ACC112 (cell line): ENCODE results near the gene DUS4L.

Source experiments
- H2AFZ ChIP-seq: fragments of 200-600 bp; sonication (generic); one replicate; pipeline ENCODE4 v1.6.0; 2017; ENCODE audit warnings: antibody characterized with exemption, low read length; ENCODE audit not compliant: unreplicated experiment
- H3K27ac ChIP-seq: fragments of 200-600 bp; sonication (generic); 2 replicates; pipeline ENCODE4 v1.5.1; 2014; ENCODE audit warnings: low read depth, mild to moderate bottlenecking, antibody characterized with exemption, low read length, moderate library complexity
- H3K27me3 ChIP-seq: fragments of 200-600 bp; sonication (generic); 2 replicates; pipeline ENCODE4 v1.6.1; 2014; ENCODE audit warnings: mild to moderate bottlenecking, antibody characterized with exemption, low read length, moderate library complexity, mixed read lengths; ENCODE audit not compliant: insufficient read depth
- H3K36me3 ChIP-seq: fragments of 200-600 bp; sonication (generic); 2 replicates; pipeline ENCODE4 v1.6.1; 2016; ENCODE audit warnings: mild to moderate bottlenecking, antibody characterized with exemption, low read length, moderate library complexity, mixed read lengths; ENCODE audit not compliant: insufficient read depth
- H3K4me1 ChIP-seq: fragments of 200-600 bp; sonication (generic); one replicate; pipeline ENCODE4 v1.6.1; 2016; ENCODE audit warnings: low read length, mixed read lengths; ENCODE audit not compliant: insufficient read depth, unreplicated experiment, control insufficient read depth
- H3K4me3 ChIP-seq: fragments of 200-600 bp; sonication (generic); 2 replicates; pipeline ENCODE4 v1.5.1; 2014; ENCODE audit warnings: mild to moderate bottlenecking, low read depth, low read length
- H3K79me2 ChIP-seq: fragments of 200-600 bp; sonication (generic); one replicate; pipeline ENCODE4 v1.6.0; 2016; ENCODE audit warnings: low read length; ENCODE audit not compliant: control insufficient read depth, unreplicated experiment, insufficient read depth

DUS4L gene

GRCh38 chr7:107596881-107597581 is 33.3 kb downstream of the DUS4L start:
- no peak overlapping the region for H3K4me3 ChIP-seq
- peaks cover 32% of the 10 kb centered on the region for H3K4me1 ChIP-seq
- H3K36me3 ChIP-seq: peaks cover 8% of the 10 kb centered on the region; the same call in 1 of the 2 replicates
- no peaks in the 10 kb centered on the region for H3K79me2 ChIP-seq
- no peaks in the 10 kb centered on the region for H3K27me3 ChIP-seq
- no peak overlapping the region for H2AFZ ChIP-seq
- H3K27ac ChIP-seq: no peak overlapping the region

- Histone ChIP-seq H3K79me2 (no peaks in the 10 kb centered on the region), H3K4me1 (peaks cover 32% of the 10 kb centered on the region), H3K4me3 (no peak overlapping the region), H2AFZ (no peak overlapping the region), H3K27ac (no peak overlapping the region), H3K27me3 (no peaks in the 10 kb centered on the region), H3K36me3 (peaks cover 8% of the 10 kb centered on the region; the same call in 1 of the 2 replicates)
Observed at GRCh38 chr7:107597582-107597916, 33.8 kb downstream of the DUS4L start.

DNA sequence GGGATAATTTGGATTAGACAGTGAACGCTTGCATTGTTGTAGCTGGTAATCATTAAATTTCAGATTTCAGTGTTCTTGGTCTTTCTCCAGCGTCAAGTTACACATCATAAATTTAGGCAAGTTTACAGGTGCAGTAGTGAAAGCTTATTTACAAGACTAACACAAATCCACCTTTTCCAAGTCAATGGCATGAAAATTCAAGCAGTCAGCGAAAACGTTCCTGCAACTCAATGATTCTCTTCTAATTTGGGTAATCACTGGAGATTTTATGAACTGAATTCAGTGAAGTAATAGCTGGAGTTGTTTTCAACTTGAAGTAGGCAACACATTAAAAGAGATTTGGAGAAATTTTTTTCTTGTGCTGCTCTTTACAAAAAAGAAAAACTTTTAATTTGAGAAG is 34.2 kb downstream of the DUS4L start:
- H3K4me1 ChIP-seq: peaks cover 32% of the 10 kb centered on the region
- peaks cover 8% of the 10 kb centered on the region; the same call in 1 of the 2 replicates for H3K36me3 ChIP-seq
- no peaks in the 10 kb centered on the region for H3K79me2 ChIP-seq
- no peak overlapping the region for H3K4me3 ChIP-seq
- H2AFZ ChIP-seq: no peak overlapping the region
- H3K27me3 ChIP-seq: no peaks in the 10 kb centered on the region
- H3K27ac ChIP-seq: no peak overlapping the region

GRCh38 chr7:107599262-107599661 is 35.5 kb downstream of the DUS4L start:
- Histone ChIP-seq H3K36me3 (peaks cover 8% of the 10 kb centered on the region; the same call in 1 of the 2 replicates), H3K79me2 (no peaks in the 10 kb centered on the region), H3K27me3 (no peaks in the 10 kb centered on the region), H3K27ac (no peak overlapping the region), H3K4me1 (peaks cover 25% of the 10 kb centered on the region), H2AFZ (no peak overlapping the region), H3K4me3 (no peak overlapping the region)

GRCh38 chr7:107600816-107601215 is 37.0 kb downstream of the DUS4L start:
- Histone ChIP-seq H3K4me3 (no peak overlapping the region), H3K79me2 (no peaks in the 10 kb centered on the region), H3K27me3 (no peaks in the 10 kb centered on the region), H3K4me1 (peaks cover 12% of the 10 kb centered on the region), H3K27ac (no peak overlapping the region), H2AFZ (no peak overlapping the region), H3K36me3 (peaks cover 8% of the 10 kb centered on the region; the same call in 1 of the 2 replicates)

DNA sequence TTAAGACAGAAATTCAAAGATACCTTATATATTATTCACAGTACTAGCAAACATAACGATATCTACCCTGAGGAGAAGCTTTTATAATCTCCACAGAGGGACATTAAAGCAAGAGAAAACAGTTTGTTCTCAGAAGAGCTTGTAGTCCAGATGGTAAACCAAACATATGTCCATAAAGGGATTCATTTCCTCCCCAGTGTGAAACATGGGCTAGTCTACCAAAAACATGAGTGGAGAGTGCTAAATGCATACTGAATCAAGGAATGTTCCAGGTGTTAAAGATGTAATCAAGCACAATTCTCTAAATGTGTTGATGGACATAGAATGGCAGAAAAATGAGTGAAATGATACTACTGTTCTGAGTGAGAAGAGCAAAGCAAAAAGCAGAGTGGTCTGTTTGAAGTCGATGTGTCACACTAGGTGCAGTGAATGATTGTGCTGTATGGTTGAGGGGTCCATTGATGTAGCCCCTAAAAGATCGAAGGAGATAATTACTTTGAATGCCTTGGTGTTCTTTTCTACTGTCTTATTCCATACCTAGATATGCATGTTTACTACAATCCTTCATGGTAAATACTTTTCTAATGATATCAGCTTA is 41.5 kb downstream of the DUS4L start:
- no peak overlapping the region for H3K27ac ChIP-seq
- no peak overlapping the region for H3K4me3 ChIP-seq
- H2AFZ ChIP-seq: no peak overlapping the region
- H3K36me3 ChIP-seq: peaks cover 6% of the 10 kb centered on the region; the same call in 1 of the 2 replicates
- no peaks in the 10 kb centered on the region for H3K27me3 ChIP-seq
- no peaks in the 10 kb centered on the region for H3K4me1 ChIP-seq
- H3K79me2 ChIP-seq: no peaks in the 10 kb centered on the region

GRCh38 chr7:107606303-107606702 is 42.5 kb downstream of the DUS4L start:
- H3K79me2 ChIP-seq: no peaks in the 10 kb centered on the region
- H3K4me1 ChIP-seq: no peaks in the 10 kb centered on the region
- H3K27ac ChIP-seq: no peak overlapping the region
- H3K27me3 ChIP-seq: no peaks in the 10 kb centered on the region
- H3K36me3 ChIP-seq: peaks cover 4% of the 10 kb centered on the region; the same call in 1 of the 2 replicates
- H2AFZ ChIP-seq: no peak overlapping the region
- no peak overlapping the region for H3K4me3 ChIP-seq

DNA sequence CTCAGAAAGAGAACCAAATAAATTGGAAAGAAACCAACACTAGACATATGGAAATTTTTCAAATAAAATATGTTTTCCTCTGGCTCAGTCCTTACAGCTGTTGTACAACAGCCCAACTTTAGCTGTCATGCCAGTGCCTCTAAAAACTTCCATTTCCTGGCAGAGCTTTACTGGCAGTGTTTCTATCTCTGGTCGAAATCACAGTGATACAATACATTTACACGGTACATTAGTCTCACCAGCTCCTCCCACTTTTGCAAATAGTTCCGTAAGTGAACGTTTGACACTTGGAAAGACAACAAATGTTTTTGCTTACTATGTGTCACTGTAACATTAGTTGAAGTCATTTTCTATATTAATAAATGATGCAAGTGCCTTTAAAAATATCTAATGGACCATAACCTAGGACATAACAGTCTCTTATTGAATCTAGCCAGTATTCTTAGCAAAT is 46.1 kb downstream of the DUS4L start:
- no peaks in the 10 kb centered on the region for H3K79me2 ChIP-seq
- H2AFZ ChIP-seq: no peak overlapping the region
- peaks cover 17% of the 10 kb centered on the region for H3K4me1 ChIP-seq
- peaks cover 10% of the 10 kb centered on the region; the same call in 1 of the 2 replicates for H3K36me3 ChIP-seq
- no peak overlapping the region for H3K27ac ChIP-seq
- no peak overlapping the region for H3K4me3 ChIP-seq
- H3K27me3 ChIP-seq: no peaks in the 10 kb centered on the region

DNA sequence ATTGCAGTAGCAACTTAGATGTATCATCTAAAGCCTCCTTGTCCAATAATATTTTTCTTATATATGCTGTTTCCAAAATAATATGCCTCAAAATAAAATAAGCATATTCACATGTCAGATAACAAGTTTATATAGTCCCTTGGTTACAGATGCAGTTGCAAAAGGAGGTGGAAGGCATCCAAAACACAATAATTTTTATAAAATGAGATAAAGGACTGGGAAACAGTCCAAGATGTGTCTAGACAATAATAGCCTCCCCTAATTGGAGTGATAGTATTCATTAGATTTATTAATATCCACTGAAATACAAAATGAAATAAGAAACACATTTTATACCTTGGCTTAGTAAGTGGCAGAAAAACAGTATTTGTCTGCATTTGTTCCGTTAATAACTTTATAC is 46.6 kb downstream of the DUS4L start:
- peaks cover 18% of the 10 kb centered on the region for H3K4me1 ChIP-seq
- no peak overlapping the region for H2AFZ ChIP-seq
- H3K79me2 ChIP-seq: no peaks in the 10 kb centered on the region
- no peaks in the 10 kb centered on the region for H3K27me3 ChIP-seq
- H3K36me3 ChIP-seq: peaks cover 10% of the 10 kb centered on the region; the same call in 1 of the 2 replicates
- H3K4me3 ChIP-seq: no peak overlapping the region
- H3K27ac ChIP-seq: no peak overlapping the region

DNA sequence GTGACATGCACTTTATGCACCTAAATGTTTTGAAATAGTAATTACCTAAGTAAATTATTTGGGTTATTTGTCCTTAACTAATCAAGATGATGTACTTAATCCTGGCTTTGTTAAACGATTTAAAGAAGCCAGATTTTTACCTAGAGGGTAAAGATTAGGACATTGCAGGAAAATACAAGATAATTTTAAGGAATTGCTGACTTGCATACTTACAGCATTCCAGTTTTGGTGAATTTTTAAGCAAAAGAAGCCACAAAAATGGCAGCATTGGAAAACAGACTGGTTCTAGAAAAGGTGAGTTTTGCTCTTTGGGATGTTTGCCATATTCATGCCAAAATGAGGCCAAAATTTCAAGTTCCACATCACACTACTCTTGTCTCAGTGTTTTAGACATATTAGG is 49.7 kb downstream of the DUS4L start:
- no peaks in the 10 kb centered on the region for H3K79me2 ChIP-seq
- no peaks in the 10 kb centered on the region for H3K27me3 ChIP-seq
- no peak overlapping the region for H3K27ac ChIP-seq
- H3K4me3 ChIP-seq: no peak overlapping the region
- H2AFZ ChIP-seq: no peak overlapping the region
- peaks cover 10% of the 10 kb centered on the region; the same call in 1 of the 2 replicates for H3K36me3 ChIP-seq
- peaks cover 18% of the 10 kb centered on the region for H3K4me1 ChIP-seq

DNA sequence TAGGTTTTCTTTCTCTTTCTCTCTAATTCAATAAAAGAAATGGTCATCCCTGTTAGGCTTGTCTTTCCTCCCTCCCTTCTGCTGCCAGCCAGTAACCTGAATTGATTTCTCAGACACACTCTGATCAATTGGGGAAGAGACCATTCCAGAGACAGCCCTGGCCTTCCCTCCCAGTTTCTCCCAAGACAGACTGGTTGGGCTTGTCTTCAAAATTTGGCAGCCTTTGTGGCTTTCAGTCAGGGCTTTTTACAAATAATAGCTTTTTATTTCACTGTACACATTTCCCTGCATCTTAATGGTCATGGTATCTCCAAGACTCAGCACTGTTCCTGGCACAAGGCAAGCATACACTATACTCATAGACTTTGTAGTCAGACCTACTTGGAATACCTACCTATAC is 50.2 kb downstream of the DUS4L start:
- Histone ChIP-seq H3K27ac (0 out of 2 replicates have a peak overlapping the region, but pooled peaks have one; percentile 2), H3K36me3 (peaks cover 8% of the 10 kb centered on the region; the same call in 1 of the 2 replicates)

More for the DNA sequence above, 50.2 kb downstream of the DUS4L start:
- no peaks in the 10 kb centered on the region for H3K27me3 ChIP-seq
- H3K4me3 ChIP-seq: no peak overlapping the region
- H3K79me2 ChIP-seq: no peaks in the 10 kb centered on the region
- no peak overlapping the region for H2AFZ ChIP-seq
- peaks cover 18% of the 10 kb centered on the region for H3K4me1 ChIP-seq
